Smooth muscle cell of bladder (primary cell): Measurements from ENCODE around the gene P4HTM. TPM values are rescaled to one million over a fixed set of nuclear protein-coding genes. Genes with fewer than 3 reads are reported as not detected.

Source experiments
- total RNA-seq: library from RNA; depleted of rRNA; stranded (reverse); fragments of >200 nt; gene quantifications from 2 replicates; pipeline ENCODE4 v1.2.3, GENCODE V29; 2014

P4HTM gene
- 33.4 and 40.7 TPM in 2 replicates for total RNA-seq

GRCh38 chr3:48989796-48990635 lies at the start of gene P4HTM:
Gene P4HTM (plus strand): TSS chr3:48990241. CDS start chr3:48990257, 16 bp downstream.

GRCh38 chr3:49007068-49007770 lies 17.2 kb downstream of the P4HTM start, which contains the start of gene WDR6:
Gene WDR6 (plus strand): TSS chr3:49007391. CDS start chr3:49007432, 41 bp downstream.

GRCh38 chr3:49017971-49018706 lies 28.1 kb downstream of the P4HTM start, which contains the start of gene DALRD3:
Gene DALRD3 (minus strand): TSS chr3:49018580. CDS start chr3:49018564, 16 bp downstream.

GRCh38 chr3:49021813-49022687 lies 32.0 kb downstream of the P4HTM start, which contains the start of gene NDUFAF3:
Gene NDUFAF3 (plus strand): TSS chr3:49022121. CDS start chr3:49022145, 24 bp downstream.

GRCh38 chr3:49028673-49029562 lies 38.9 kb downstream of the P4HTM start, which contains the start of gene IMPDH2:
Gene IMPDH2 (minus strand): TSS chr3:49029398. CDS start chr3:49029350, 48 bp downstream.

Other genes with a start within 250 kb of the P4HTM start
- 20.5 and 25.4 TPM in 2 replicates for gene PRKAR2A, start 142.4 kb upstream of the P4HTM start, total RNA-seq
- gene SLC25A20, start 91.4 kb upstream of the P4HTM start, total RNA-seq, result 19.5 and 23.3 TPM in 2 replicates
- 56.5 and 69.8 TPM in 2 replicates for gene ARIH2, start 71.4 kb upstream of the P4HTM start, total RNA-seq
- gene WDR6, start 17.1 kb downstream of the P4HTM start, total RNA-seq, result 41.8 and 81.0 TPM in 2 replicates
- 43.4 and 52.5 TPM in 2 replicates for gene DALRD3, start 28.3 kb downstream of the P4HTM start, total RNA-seq
- gene NDUFAF3, start 31.9 kb downstream of the P4HTM start, total RNA-seq, result 80.5 and 88.0 TPM in 2 replicates
- gene IMPDH2, start 39.2 kb downstream of the P4HTM start, total RNA-seq, result 400 and 458 TPM in 2 replicates
- 56.7 and 61.9 TPM in 2 replicates for gene QRICH1, start 103.8 kb downstream of the P4HTM start, total RNA-seq
- 284 and 305 TPM in 2 replicates for gene QARS1, start 114.5 kb downstream of the P4HTM start, total RNA-seq
- 40.0 and 45.9 TPM in 2 replicates for gene USP19, start 130.6 kb downstream of the P4HTM start, total RNA-seq
- 458 and 626 TPM in 2 replicates for gene LAMB2, start 142.8 kb downstream of the P4HTM start, total RNA-seq
- 15.7 and 16.2 TPM in 2 replicates for gene CCDC71, start 176.1 kb downstream of the P4HTM start, total RNA-seq
- gene KLHDC8B, start 181.4 kb downstream of the P4HTM start, total RNA-seq, result 23.3 and 33.9 TPM in 2 replicates